ENCODE data around the gene RAB26. TPM values are rescaled to one million over a fixed set of nuclear protein-coding genes. Genes with fewer than 3 reads are reported as not detected.

RAB26 gene
- total RNA-seq, 1 donor from 2014 or later: 0.98 TPM

DNA sequence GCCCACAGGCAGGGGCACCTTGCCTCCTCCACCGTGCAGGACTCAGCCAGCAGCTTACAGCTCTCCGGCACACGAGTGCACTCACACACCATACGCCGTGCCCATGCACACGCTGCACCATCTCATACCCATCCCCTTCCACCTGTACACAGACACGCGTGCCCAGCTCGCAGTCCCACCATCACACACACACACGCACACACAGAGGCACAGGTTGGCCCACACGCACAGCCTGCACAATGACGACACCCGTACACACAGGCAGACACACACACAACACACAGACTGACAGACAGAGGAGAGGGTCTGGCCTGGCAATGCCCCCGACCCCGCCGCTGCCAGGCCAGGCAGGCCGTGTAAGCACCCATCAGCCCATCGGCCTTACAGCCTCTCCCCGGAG, 35.9 kb downstream of the RAB26 start:
- H3K27me3 Mint-ChIP-seq (ENCODE audit: low read depth): no peaks in the 10 kb centered on the region
- H3K27ac Mint-ChIP-seq (ENCODE audit: unreplicated experiment): no peak overlapping the region
- no peaks in the 10 kb centered on the region for H3K4me1 Mint-ChIP-seq
- TF ChIP-seq, protein P1, sequence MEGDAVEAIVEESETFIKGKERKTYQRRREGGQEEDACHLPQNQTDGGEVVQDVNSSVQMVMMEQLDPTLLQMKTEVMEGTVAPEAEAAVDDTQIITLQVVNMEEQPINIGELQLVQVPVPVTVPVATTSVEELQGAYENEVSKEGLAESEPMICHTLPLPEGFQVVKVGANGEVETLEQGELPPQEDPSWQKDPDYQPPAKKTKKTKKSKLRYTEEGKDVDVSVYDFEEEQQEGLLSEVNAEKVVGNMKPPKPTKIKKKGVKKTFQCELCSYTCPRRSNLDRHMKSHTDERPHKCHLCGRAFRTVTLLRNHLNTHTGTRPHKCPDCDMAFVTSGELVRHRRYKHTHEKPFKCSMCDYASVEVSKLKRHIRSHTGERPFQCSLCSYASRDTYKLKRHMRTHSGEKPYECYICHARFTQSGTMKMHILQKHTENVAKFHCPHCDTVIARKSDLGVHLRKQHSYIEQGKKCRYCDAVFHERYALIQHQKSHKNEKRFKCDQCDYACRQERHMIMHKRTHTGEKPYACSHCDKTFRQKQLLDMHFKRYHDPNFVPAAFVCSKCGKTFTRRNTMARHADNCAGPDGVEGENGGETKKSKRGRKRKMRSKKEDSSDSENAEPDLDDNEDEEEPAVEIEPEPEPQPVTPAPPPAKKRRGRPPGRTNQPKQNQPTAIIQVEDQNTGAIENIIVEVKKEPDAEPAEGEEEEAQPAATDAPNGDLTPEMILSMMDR (conservative IDR thresholded peaks at IDR 0.05): no peak
- DNase-seq (ENCODE audit: low read depth, low spot score): no peak
- H3K9me3 Mint-ChIP-seq: no peaks in the 10 kb centered on the region
- peaks cover 3% of the 10 kb centered on the region for H3K36me3 Mint-ChIP-seq (ENCODE audit: low read depth)
- peak overlapping the region; percentile 8 for H3K4me3 Mint-ChIP-seq

DNA sequence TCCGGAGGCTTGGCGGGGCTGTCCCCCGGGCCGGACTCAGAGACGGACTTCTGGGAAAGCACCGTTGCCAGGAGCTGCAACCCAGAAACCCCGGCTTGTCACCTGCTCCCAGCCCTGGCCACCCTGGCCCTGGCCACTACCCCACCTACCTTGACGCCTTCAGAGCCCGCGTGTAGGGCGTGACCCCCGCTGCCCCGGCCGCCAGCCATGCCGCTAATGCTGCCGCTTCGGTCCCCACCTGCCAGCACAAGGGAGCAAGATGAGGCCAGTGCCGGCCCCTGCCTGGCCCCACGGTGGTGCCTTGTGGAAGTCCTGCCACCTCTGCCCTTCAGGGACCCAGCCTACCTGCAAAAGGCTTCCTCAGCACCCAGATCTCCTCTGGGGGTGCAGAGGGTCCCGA, 36.5 kb downstream of the RAB26 start:
- no peak for DNase-seq (ENCODE audit: low read depth, low spot score)
- Mint-ChIP-seq H3K27ac (ENCODE audit: unreplicated experiment) (no peak overlapping the region), H3K4me3 (no peak overlapping the region), H3K36me3 (ENCODE audit: low read depth) (peaks cover 3% of the 10 kb centered on the region), H3K27me3 (ENCODE audit: low read depth) (no peaks in the 10 kb centered on the region), H3K9me3 (no peaks in the 10 kb centered on the region), H3K4me1 (no peaks in the 10 kb centered on the region)
- TF ChIP-seq, protein P1 (conservative IDR thresholded peaks at IDR 0.05): no peak

DNA sequence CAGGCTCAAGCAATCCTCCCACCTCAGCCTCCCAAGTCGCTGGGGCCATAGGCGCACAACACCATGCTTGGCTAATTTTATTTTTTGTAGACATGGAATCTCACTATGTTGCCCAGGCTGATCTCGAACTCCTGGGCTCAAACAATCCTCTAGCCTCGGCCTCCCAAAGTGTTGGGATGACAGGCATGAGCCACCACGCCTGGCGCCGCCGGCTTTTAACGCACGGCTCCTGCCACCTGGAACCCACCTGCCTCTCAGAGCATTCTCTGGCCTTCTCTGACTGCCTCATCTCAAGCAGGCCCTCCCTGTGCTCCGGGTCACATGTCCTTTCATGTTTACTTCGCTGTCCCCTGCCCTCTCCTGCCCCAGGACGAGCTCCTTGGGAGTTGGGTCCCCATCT, 37.6 kb downstream of the RAB26 start:
- H3K4me1 Mint-ChIP-seq: no peaks in the 10 kb centered on the region
- TF ChIP-seq, protein P1 (conservative IDR thresholded peaks at IDR 0.05): no peak
- H3K27me3 Mint-ChIP-seq (ENCODE audit: low read depth): no peaks in the 10 kb centered on the region
- H3K4me3 Mint-ChIP-seq: no peak overlapping the region
- peaks cover 3% of the 10 kb centered on the region for H3K36me3 Mint-ChIP-seq (ENCODE audit: low read depth)
- no peak for DNase-seq (ENCODE audit: low read depth, low spot score)
- no peaks in the 10 kb centered on the region for H3K9me3 Mint-ChIP-seq
- H3K27ac Mint-ChIP-seq (ENCODE audit: unreplicated experiment): peak overlapping the region; percentile 78

DNA sequence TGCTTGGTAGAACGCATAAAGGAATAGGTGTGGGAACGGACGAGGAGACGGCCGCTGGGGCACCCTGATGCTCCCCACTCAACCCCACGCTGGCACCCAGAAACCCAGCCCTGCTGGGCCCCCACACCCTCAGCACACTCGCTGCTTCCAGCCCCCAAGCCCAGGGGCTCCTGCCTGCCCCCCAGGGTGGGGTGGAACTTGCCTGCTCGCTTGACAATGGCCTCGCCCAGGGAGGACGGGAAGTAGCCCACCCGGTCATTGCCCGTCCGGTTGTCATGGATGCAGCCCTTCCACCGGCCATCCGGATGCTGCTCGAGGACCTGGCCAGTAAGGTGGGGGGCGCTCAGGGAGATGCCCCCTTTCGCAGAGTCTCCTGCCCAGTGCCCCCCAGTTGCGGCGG, 38.1 kb downstream of the RAB26 start:
- TF ChIP-seq, protein P1 (conservative IDR thresholded peaks at IDR 0.05): no peak
- H3K36me3 Mint-ChIP-seq (ENCODE audit: low read depth): peaks cover 3% of the 10 kb centered on the region
- no peaks in the 10 kb centered on the region for H3K27me3 Mint-ChIP-seq (ENCODE audit: low read depth)
- no peaks in the 10 kb centered on the region for H3K9me3 Mint-ChIP-seq
- H3K4me1 Mint-ChIP-seq: peaks cover 1% of the 10 kb centered on the region
- H3K4me3 Mint-ChIP-seq: no peak overlapping the region
- peak overlapping the region; percentile 78 for H3K27ac Mint-ChIP-seq (ENCODE audit: unreplicated experiment)
- no peak for DNase-seq (ENCODE audit: low read depth, low spot score)

DNA sequence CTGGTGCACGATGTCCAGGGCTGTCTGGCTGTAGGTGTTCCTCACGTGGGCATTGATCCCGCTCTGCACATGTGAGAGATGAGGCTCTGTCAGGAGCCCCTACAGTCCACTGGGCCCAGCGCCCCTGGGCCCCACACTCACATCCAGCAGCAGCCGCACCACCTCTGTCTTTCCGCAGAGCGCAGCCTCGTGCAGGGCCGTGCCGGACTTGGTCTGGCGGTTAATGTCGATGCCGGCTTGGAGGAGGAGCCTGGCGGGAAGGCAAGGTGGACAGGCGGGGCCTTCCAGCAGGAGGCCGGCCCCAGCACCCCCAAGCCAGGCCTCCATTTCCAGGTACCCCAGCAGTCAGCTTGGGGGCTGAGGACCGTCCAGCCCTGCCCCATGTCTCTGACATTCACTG, 38.8 kb downstream of the RAB26 start:
- Mint-ChIP-seq H3K27me3 (ENCODE audit: low read depth) (no peaks in the 10 kb centered on the region), H3K27ac (ENCODE audit: unreplicated experiment) (no peak overlapping the region), H3K4me3 (no peak overlapping the region), H3K36me3 (ENCODE audit: low read depth) (peaks cover 2% of the 10 kb centered on the region), H3K9me3 (no peaks in the 10 kb centered on the region), H3K4me1 (peaks cover 5% of the 10 kb centered on the region)
- no peak for DNase-seq (ENCODE audit: low read depth, low spot score)
- TF ChIP-seq, protein P1 (conservative IDR thresholded peaks at IDR 0.05): no peak

DNA sequence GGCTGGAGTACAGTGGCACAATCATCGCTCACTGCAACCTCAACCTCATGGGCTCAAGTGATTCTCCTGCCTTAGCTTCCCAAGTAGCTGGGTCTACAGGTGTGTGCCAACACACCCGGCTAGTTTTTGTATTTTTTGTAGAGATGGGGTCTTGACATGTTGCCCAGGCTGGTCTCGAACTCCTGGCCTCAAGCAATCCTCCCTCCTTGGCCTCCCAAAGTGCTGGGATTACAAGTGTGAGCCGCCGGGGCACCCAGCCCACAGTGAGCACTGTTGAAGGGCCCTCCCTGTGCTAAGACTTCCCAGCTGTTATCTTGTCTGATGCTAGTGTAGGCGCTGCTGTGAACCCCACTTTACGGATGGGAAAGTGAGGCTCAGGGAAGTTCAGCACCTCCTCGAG, 40.0 kb downstream of the RAB26 start:
- TF ChIP-seq, protein P1 (conservative IDR thresholded peaks at IDR 0.05): no peak
- Mint-ChIP-seq H3K4me1 (peaks cover 8% of the 10 kb centered on the region), H3K27ac (ENCODE audit: unreplicated experiment) (no peak overlapping the region)

More for the DNA sequence above, 40.0 kb downstream of the RAB26 start:
- Mint-ChIP-seq H3K4me3 (no peak overlapping the region), H3K36me3 (ENCODE audit: low read depth) (no peaks in the 10 kb centered on the region), H3K9me3 (no peaks in the 10 kb centered on the region), H3K27me3 (ENCODE audit: low read depth) (no peaks in the 10 kb centered on the region)
- DNase-seq (ENCODE audit: low read depth, low spot score): no peak
